RWPE2 (cell line): ENCODE results near the gene LARP4B.

Source experiments
- ATAC-seq: fragments of 200-7000 bp; cut with Tn5 transposase; 3 replicates; pipeline ENCODE4 v1.9.1; 2021; ENCODE audit warnings: low read depth
- DNase-seq: peaks from one replicate; pipeline ENCODE4 v3.0.0-alpha.2; 2020; ENCODE audit warnings: low spot score
- H3K27ac ChIP-seq: fragments of 450-650 bp; 2 replicates; pipeline ENCODE4 v1.5.1; 2017; ENCODE audit warnings: mild to moderate bottlenecking; ENCODE audit not compliant: poor library complexity, severe bottlenecking
- H3K27me3 ChIP-seq: fragments of 250-450 bp; sonication (Bioruptor Pico); 2 replicates; pipeline ENCODE4 v1.5.1; 2021; ENCODE audit warnings: mild to moderate bottlenecking, moderate library complexity; ENCODE audit not compliant: insufficient read depth, poor library complexity, severe bottlenecking
- H3K36me3 ChIP-seq: fragments of 250-450 bp; sonication (Bioruptor Pico); 2 replicates; pipeline ENCODE4 v1.5.1; 2020; ENCODE audit warnings: low read depth, mild to moderate bottlenecking, moderate library complexity
- H3K4me1 ChIP-seq: fragments of 250-450 bp; sonication (Bioruptor Pico); 2 replicates; pipeline ENCODE4 v1.5.1; 2021; ENCODE audit warnings: mild to moderate bottlenecking, moderate library complexity; ENCODE audit not compliant: insufficient read depth, poor library complexity, severe bottlenecking
- H3K4me3 ChIP-seq: fragments of 250-450 bp; sonication (Bioruptor Pico); 2 replicates; pipeline ENCODE4 v1.5.1; 2021; ENCODE audit warnings: mild to moderate bottlenecking, moderate library complexity; ENCODE audit not compliant: severe bottlenecking
- H3K9me3 ChIP-seq: fragments of 250-450 bp; sonication (Bioruptor Pico); 2 replicates; pipeline ENCODE4 v1.5.1; 2021; ENCODE audit warnings: mild to moderate bottlenecking, moderate library complexity; ENCODE audit not compliant: severe bottlenecking
- TF ChIP-seq, protein P1 (sequence below): fragments of 450-650 bp; IDR thresholded peaks from one replicate; pipeline ENCODE4 v1.5.1; 2017; ENCODE audit warnings: mild to moderate bottlenecking, moderate library complexity; ENCODE audit not compliant: poor library complexity, severe bottlenecking

LARP4B gene

DNA sequence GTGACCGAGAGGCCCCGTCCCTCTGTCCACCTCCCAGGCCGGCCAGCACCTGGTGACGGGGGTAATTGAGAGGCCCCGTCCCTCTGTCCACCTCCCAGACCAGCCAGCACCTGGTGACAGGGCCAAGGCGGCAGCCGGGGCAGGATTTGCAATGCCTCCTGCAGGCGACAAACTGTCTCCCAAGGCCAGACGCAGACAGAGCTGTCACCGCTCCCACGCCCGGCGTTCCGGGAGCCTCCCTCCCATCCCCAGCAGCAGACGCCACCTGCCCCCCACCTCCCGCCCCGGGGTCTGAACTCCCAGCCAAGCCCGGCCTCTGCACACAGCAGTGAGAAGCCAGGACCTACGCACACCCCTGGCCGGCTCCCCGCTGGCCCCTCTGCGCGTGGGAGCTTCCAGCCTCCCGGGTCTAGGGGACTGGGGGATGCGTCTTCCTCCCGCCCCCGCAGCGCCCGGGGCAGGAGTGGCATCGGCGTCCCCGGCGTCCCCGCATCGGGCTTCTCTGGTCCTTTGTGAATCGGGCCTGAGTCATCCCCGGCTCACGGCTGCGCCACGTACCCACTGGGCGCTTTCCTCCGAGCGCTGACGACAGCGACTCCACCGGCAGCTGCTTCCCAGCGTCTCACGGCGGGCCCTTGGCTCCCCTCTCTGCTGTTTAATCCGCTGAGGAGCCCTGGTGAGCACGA lies 147.0 kb downstream of the LARP4B start:
- H3K27me3 ChIP-seq, result no peaks in the 10 kb centered on the region
- H3K36me3 ChIP-seq, result no peaks in the 10 kb centered on the region
- TF ChIP-seq, protein P1, sequence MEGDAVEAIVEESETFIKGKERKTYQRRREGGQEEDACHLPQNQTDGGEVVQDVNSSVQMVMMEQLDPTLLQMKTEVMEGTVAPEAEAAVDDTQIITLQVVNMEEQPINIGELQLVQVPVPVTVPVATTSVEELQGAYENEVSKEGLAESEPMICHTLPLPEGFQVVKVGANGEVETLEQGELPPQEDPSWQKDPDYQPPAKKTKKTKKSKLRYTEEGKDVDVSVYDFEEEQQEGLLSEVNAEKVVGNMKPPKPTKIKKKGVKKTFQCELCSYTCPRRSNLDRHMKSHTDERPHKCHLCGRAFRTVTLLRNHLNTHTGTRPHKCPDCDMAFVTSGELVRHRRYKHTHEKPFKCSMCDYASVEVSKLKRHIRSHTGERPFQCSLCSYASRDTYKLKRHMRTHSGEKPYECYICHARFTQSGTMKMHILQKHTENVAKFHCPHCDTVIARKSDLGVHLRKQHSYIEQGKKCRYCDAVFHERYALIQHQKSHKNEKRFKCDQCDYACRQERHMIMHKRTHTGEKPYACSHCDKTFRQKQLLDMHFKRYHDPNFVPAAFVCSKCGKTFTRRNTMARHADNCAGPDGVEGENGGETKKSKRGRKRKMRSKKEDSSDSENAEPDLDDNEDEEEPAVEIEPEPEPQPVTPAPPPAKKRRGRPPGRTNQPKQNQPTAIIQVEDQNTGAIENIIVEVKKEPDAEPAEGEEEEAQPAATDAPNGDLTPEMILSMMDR, result no peak
- peak; percentile 63 for ATAC-seq
- peak overlapping the region; percentile 5 for H3K4me3 ChIP-seq
- H3K9me3 ChIP-seq, result no peaks in the 10 kb centered on the region
- peak; percentile 63 for DNase-seq
- H3K4me1 ChIP-seq, result no peaks in the 10 kb centered on the region
- no peak overlapping the region for H3K27ac ChIP-seq

DNA sequence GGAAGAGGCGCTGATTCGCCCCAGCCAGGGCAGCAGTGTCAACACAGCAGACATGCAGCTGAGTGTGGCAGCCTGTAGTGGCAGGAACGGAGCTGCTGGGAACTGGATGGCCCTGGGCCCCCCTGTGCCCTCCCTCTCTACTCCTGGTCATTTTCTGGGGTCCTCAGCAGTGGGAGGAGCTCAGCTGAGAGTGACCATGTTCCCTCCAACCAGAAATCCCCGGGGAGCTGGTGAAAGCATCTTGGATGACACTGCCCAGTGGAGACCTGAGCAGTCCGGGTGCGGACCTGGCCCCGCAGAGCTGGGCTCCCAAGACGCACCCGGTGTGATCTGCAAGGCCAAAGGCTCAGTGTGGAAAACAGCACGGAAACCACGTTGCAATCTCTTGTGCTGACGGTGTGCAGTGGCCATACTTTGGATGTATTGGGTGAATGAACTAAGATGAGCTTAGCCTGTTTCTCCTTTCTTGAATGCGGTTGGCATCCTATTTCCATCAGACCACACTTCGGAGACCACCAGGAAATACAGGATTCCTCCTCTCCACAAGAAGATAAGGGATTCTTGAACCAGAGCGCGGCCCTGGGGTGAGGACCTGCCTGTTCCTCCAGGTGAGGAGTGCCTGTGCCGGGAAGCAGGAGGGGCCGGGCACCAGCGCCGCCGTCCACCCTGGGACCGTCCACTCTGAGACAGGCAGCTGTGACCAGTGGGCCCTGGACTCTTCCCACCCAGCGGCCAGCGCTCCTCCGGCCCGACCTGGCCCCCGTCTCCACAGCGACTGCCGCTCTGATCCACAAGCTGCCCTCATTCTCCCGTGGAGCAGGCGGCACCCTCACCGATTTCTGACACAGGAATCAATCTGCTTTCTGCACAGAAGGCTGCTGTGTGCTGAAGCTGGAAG lies 148.5 kb downstream of the LARP4B start:
- no peak overlapping the region for H3K27ac ChIP-seq
- no peaks in the 10 kb centered on the region for H3K9me3 ChIP-seq
- H3K36me3 ChIP-seq, result no peaks in the 10 kb centered on the region
- no peak for DNase-seq
- no peaks in the 10 kb centered on the region for H3K4me1 ChIP-seq
- no peak overlapping the region for H3K4me3 ChIP-seq
- ATAC-seq, result no peak
- H3K27me3 ChIP-seq, result no peaks in the 10 kb centered on the region
- TF ChIP-seq, protein P1, result no peak

DNA sequence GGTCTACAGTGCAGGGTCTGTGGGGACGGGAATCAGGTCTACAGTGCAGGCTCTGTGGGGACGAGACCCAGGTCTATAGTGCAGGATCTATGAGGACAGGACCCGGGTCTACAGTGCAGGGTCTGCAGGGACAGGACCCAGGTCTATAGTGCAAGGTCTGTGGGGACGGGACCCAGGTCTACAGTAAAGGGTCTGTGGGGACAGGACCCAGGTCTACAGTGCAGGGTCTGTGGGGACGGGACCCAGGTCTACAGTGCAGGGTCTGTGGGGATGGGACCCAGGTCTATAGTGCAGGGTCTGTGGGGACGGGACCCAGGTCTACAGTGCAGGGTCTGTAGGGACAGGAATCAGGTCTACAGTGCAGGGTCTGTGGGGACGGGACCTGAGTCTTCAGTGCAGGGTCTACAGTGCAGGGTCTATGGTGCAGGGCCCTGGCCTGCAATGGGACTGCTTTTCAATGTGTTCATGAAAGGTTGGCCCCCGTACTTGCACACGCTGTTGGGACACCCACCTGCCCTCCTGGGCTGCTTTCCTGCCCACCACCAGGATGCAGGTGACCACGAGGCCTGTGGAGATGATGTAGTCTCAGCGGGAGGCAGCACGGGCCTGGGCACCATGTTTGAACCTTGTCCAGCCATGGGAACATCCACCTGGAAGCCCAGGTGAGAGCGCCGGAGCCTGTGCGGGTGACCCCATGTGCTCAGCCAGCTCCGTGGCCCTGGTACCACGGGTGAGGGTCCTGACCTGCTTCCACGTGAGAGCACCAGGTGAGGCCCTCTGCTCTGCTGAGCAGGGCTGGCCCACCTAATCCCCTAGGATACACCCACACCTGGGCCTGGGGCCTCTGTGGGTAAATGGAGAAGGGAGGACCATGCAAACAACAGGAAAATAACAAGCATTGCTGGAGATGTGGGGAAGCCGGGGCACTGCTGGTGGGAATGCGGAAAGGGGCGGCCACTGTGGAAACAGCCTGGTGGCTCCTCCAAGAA lies 150.7 kb downstream of the LARP4B start:
- Histone ChIP-seq H3K27me3 (no peaks in the 10 kb centered on the region), H3K4me1 (no peaks in the 10 kb centered on the region), H3K36me3 (no peaks in the 10 kb centered on the region), H3K27ac (no peak overlapping the region), H3K4me3 (no peak overlapping the region), H3K9me3 (no peaks in the 10 kb centered on the region)
- TF ChIP-seq, protein P1, result no peak
- ATAC-seq (no peak), DNase-seq (no peak)

DNA sequence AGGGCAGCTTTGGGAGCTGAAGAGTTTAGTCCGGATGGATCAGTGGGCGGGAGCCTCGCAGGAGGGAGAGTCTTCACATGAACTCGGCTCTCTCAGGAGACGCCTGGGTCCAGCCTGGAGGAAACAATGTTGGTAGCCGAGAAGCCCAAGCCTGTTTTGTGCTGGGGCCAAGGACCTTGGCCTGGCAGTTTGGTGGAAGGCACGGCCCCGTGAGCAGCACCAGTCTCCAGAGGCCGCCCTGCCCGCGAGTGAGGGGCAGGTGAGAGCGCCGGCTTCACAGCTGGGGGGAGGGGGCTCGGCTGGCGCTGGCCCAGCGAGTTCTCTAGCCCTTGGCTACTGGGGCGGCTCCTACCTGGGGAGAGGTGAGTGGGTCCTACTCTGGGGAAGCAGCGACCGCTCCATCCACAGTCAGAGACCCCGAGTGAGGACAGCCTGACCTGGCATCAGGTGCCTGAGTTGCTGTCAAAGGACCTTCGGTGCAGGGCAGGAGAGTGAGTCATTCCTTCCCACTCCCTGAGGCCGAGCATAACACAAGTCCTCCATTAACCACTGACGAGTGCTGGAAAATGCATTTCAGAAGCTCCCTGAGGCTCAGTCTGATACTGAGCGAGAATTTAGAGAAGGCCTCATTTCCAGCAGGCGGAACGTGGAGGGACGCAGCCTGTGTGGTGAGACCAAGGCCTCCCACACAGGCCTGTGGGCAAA lies 152.7 kb downstream of the LARP4B start:
- no peak overlapping the region for H3K4me3 ChIP-seq
- H3K9me3 ChIP-seq, result no peaks in the 10 kb centered on the region
- H3K4me1 ChIP-seq, result no peaks in the 10 kb centered on the region
- no peak for DNase-seq
- H3K27ac ChIP-seq, result no peak overlapping the region
- TF ChIP-seq, protein P1, result no peak
- H3K27me3 ChIP-seq, result no peaks in the 10 kb centered on the region
- no peaks in the 10 kb centered on the region for H3K36me3 ChIP-seq
- ATAC-seq, result no peak
